Measurements from ENCODE around the gene TSPAN32.

DNA sequence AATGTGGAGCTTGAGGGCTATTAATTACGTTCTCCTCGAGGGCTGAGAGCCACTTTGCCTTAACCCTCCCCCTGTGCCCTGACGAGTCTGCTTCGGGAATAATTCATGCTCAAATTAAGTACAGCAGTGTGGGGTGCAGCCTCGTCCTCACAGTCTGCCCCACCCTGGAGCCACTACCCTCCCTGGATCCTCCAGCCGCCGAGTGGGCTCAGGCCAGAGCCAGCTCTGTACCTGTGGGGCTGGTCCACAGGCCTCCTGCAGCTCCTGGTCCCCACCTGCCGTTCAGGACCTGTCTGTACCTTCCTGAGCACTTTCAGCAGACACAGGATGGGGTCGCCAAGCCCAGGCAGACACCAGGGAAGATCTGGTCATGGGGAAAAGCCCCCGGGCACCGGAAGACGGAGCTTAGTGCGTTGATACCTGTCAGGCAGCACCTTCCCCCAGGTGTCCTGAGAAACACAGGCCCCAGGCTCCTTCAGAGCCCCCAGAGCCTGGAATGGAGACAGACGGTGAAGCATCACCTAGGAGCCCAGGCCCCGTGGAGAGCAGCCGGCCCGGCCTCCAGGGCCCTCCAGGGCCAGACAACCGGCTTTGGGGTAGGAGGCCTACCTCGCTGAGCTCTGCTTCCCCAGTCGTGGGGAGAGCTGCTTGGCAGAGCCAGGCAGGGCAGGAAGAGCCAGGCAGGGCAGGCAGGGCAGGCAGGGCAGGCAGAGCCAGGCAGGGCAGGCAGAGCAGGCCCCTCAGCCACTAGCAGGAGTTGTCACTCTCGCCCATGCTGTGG is 9.7 kb downstream of the TSPAN32 start:
- no peak for TF ChIP-seq POLR2AphosphoS2 (IDR thresholded peaks at IDR 0.05; ENCODE audit: low read depth, low read length)
- TF ChIP-seq, protein P1, sequence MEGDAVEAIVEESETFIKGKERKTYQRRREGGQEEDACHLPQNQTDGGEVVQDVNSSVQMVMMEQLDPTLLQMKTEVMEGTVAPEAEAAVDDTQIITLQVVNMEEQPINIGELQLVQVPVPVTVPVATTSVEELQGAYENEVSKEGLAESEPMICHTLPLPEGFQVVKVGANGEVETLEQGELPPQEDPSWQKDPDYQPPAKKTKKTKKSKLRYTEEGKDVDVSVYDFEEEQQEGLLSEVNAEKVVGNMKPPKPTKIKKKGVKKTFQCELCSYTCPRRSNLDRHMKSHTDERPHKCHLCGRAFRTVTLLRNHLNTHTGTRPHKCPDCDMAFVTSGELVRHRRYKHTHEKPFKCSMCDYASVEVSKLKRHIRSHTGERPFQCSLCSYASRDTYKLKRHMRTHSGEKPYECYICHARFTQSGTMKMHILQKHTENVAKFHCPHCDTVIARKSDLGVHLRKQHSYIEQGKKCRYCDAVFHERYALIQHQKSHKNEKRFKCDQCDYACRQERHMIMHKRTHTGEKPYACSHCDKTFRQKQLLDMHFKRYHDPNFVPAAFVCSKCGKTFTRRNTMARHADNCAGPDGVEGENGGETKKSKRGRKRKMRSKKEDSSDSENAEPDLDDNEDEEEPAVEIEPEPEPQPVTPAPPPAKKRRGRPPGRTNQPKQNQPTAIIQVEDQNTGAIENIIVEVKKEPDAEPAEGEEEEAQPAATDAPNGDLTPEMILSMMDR (IDR thresholded peaks at IDR 0.05 in 2 of 3, conservative IDR thresholded peaks at IDR 0.05 in 1 of 3; ENCODE audit: control insufficient read depth in 2 of 3, extremely low read depth in 1 of 3, insufficient read depth in 1 of 3, low read depth in 3 of 3, low read length in 3 of 3) = no peak
- TF ChIP-seq, protein P2, sequence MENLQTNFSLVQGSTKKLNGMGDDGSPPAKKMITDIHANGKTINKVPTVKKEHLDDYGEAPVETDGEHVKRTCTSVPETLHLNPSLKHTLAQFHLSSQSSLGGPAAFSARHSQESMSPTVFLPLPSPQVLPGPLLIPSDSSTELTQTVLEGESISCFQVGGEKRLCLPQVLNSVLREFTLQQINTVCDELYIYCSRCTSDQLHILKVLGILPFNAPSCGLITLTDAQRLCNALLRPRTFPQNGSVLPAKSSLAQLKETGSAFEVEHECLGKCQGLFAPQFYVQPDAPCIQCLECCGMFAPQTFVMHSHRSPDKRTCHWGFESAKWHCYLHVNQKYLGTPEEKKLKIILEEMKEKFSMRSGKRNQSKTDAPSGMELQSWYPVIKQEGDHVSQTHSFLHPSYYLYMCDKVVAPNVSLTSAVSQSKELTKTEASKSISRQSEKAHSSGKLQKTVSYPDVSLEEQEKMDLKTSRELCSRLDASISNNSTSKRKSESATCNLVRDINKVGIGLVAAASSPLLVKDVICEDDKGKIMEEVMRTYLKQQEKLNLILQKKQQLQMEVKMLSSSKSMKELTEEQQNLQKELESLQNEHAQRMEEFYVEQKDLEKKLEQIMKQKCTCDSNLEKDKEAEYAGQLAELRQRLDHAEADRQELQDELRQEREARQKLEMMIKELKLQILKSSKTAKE (IDR thresholded peaks at IDR 0.05; ENCODE audit: low read depth, poor library complexity, severe bottlenecking) = no peak
- no peak for TF ChIP-seq TARDBP (IDR thresholded peaks at IDR 0.05; ENCODE audit: borderline replicate concordance)
- TF ChIP-seq, protein P3, sequence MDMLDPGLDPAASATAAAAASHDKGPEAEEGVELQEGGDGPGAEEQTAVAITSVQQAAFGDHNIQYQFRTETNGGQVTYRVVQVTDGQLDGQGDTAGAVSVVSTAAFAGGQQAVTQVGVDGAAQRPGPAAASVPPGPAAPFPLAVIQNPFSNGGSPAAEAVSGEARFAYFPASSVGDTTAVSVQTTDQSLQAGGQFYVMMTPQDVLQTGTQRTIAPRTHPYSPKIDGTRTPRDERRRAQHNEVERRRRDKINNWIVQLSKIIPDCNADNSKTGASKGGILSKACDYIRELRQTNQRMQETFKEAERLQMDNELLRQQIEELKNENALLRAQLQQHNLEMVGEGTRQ (IDR thresholded peaks at IDR 0.05; ENCODE audit: borderline replicate concordance, low read depth, low read length) = no peak
- TF ChIP-seq SMC3 (IDR thresholded peaks at IDR 0.05; ENCODE audit: borderline replicate concordance, low read length) = no peak
- no peak for TF ChIP-seq JUNB (IDR thresholded peaks at IDR 0.05)
- no peak for TF ChIP-seq ZNF274 (IDR thresholded peaks at IDR 0.05; ENCODE audit: insufficient read depth, insufficient read length)
- no peak for TF ChIP-seq SIX5 (IDR thresholded peaks at IDR 0.05; ENCODE audit: low read depth, low read length, severe bottlenecking)

Data from GM12878 (cell line).